ENCODE data around the gene OCA2. TPM values are rescaled to one million over a fixed set of nuclear protein-coding genes. Genes with fewer than 3 reads are reported as not detected.

Gene OCA2
- total RNA-seq, 1 donor from 2014 or later = 1.7 TPM

DNA sequence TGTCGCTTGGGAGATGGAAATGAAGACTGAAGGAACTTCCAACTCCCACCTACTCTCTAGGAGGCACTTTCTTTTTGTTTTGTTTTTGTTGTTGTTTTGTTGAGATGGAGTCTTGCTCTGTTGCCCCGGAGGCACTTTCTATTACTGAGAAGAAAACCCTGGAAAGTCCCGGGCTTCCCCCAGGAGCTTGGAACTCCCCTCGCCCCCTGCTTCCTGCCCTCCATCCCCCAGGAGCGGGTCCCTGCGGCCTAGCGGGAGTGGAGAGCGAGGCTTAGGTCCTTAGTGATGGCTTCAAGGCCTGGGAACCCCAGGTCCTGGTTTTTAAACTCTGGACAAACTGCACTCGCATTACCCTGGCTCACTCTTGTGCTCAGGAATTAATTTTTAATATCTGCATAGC lies 195.7 kb downstream of the OCA2 start:
- DNase-seq = no peak
- Mint-ChIP-seq H3K4me1 (ENCODE audit: low read depth, unreplicated experiment) (no peaks in the 10 kb centered on the region), H3K27ac (ENCODE audit: unreplicated experiment) (no peak overlapping the region), H3K4me3 (ENCODE audit: unreplicated experiment) (no peak overlapping the region), H3K9me3 (ENCODE audit: unreplicated experiment) (peaks cover 5% of the 10 kb centered on the region), H3K27me3 (ENCODE audit: unreplicated experiment) (no peaks in the 10 kb centered on the region), H3K36me3 (ENCODE audit: unreplicated experiment) (peaks cover 3% of the 10 kb centered on the region)
- TF ChIP-seq, protein P1, sequence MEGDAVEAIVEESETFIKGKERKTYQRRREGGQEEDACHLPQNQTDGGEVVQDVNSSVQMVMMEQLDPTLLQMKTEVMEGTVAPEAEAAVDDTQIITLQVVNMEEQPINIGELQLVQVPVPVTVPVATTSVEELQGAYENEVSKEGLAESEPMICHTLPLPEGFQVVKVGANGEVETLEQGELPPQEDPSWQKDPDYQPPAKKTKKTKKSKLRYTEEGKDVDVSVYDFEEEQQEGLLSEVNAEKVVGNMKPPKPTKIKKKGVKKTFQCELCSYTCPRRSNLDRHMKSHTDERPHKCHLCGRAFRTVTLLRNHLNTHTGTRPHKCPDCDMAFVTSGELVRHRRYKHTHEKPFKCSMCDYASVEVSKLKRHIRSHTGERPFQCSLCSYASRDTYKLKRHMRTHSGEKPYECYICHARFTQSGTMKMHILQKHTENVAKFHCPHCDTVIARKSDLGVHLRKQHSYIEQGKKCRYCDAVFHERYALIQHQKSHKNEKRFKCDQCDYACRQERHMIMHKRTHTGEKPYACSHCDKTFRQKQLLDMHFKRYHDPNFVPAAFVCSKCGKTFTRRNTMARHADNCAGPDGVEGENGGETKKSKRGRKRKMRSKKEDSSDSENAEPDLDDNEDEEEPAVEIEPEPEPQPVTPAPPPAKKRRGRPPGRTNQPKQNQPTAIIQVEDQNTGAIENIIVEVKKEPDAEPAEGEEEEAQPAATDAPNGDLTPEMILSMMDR (IDR thresholded peaks at IDR 0.05; ENCODE audit: partially characterized antibody, unreplicated experiment) = no peak

DNA sequence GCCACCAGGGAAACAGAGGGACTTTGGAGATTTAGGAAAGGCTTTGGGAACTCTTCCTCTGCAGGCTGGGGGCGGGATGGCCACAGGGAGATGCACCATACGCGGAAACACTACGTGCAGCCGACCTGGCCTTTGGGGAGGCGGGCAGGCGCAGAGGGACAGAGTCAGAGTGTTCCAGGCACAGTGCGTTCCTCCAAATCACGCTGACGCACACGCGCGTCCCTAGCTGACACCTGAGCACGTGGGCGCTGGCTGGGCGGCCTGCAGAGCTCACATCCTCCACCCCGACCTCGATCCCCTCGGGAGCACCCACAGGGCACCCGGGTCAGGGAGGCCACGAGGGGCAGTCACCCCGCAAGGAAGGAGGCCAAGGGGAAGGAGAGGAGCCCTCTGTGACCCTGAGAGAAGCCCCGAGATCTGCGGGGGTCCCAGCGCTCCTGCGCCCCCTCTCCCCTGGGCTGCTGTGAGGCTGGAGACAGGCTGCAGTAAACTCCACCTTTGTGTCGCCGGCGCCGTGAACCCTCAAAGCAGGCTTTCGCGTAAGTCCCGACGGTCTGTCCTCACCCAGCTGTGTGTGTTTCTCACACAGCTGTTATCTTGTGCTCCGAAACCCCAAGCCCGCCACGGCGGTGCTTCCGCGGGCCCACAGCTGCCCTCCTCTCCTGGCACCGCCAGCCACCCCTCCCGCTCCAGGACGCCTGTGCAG lies 196.3 kb downstream of the OCA2 start:
- Mint-ChIP-seq H3K4me1 (ENCODE audit: low read depth, unreplicated experiment) (no peaks in the 10 kb centered on the region), H3K4me3 (ENCODE audit: unreplicated experiment) (no peak overlapping the region), H3K36me3 (ENCODE audit: unreplicated experiment) (peaks cover 4% of the 10 kb centered on the region), H3K9me3 (ENCODE audit: unreplicated experiment) (peaks cover 6% of the 10 kb centered on the region), H3K27ac (ENCODE audit: unreplicated experiment) (no peak overlapping the region), H3K27me3 (ENCODE audit: unreplicated experiment) (no peaks in the 10 kb centered on the region)
- DNase-seq = no peak
- TF ChIP-seq, protein P1 (IDR thresholded peaks at IDR 0.05; ENCODE audit: partially characterized antibody, unreplicated experiment) = no peak

DNA sequence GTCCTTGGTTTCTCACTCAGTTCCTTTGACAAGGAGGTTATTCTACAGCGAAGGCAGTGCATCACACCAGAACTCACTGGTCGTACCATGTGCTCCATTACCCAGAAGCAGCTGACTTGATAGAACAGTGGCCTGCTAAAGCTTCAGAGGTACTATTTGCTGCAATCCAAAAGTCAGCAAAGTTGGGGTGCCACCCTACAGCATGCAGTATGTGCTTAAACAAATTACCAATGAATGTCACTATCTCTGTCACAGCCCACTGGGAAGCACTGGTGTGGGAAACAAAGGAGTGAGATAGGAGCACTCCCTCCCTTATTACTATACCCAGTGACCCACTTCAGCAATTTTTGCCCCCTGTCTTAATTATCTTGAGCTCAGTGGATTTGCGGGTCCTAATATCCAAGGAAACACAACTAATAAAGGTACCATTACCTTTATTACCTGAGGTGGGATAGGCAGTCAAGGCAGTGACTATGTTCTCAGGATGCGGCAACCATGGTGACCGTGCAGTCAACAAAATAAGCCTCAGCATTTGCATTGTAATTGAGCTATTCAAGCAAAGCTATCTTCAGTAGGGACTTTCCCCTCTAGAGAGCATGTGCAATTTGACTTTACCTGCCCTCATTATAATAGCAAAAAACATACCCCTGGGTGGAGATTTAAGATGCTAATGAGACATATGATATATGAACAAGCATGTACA lies 199.4 kb downstream of the OCA2 start:
- Mint-ChIP-seq H3K9me3 (ENCODE audit: unreplicated experiment) (peaks cover 2% of the 10 kb centered on the region), H3K27ac (ENCODE audit: unreplicated experiment) (no peak overlapping the region), H3K4me3 (ENCODE audit: unreplicated experiment) (no peak overlapping the region), H3K36me3 (ENCODE audit: unreplicated experiment) (peaks cover 23% of the 10 kb centered on the region), H3K4me1 (ENCODE audit: low read depth, unreplicated experiment) (no peaks in the 10 kb centered on the region), H3K27me3 (ENCODE audit: unreplicated experiment) (no peaks in the 10 kb centered on the region)
- DNase-seq = no peak
- TF ChIP-seq, protein P1 (IDR thresholded peaks at IDR 0.05; ENCODE audit: partially characterized antibody, unreplicated experiment) = no peak

DNA sequence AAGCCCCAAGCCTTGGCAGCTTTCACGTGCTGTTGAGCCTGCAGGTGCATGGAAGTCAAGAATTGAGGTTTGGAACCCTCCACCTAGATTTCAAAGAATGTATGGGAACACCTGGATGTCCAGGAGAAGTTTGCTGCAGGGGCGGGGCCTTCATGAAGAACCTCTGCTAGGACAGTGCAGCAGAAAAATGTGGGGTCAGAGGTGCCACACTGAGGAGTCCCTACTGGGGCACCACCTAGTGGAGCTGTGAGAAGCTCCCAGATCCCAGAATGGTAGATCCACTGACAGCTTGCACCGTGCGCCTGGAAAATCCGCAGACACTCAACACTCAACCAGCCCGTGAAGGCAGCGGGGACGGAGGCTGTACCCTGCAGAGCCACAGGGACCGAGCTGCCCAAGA lies 201.6 kb downstream of the OCA2 start:
- no peak for DNase-seq
- Mint-ChIP-seq H3K4me3 (ENCODE audit: unreplicated experiment) (no peak overlapping the region), H3K27ac (ENCODE audit: unreplicated experiment) (no peak overlapping the region), H3K9me3 (ENCODE audit: unreplicated experiment) (peaks cover 6% of the 10 kb centered on the region), H3K27me3 (ENCODE audit: unreplicated experiment) (no peaks in the 10 kb centered on the region), H3K4me1 (ENCODE audit: low read depth, unreplicated experiment) (no peaks in the 10 kb centered on the region), H3K36me3 (ENCODE audit: unreplicated experiment) (peaks cover 35% of the 10 kb centered on the region)
- TF ChIP-seq, protein P1 (IDR thresholded peaks at IDR 0.05; ENCODE audit: partially characterized antibody, unreplicated experiment) = no peak

DNA sequence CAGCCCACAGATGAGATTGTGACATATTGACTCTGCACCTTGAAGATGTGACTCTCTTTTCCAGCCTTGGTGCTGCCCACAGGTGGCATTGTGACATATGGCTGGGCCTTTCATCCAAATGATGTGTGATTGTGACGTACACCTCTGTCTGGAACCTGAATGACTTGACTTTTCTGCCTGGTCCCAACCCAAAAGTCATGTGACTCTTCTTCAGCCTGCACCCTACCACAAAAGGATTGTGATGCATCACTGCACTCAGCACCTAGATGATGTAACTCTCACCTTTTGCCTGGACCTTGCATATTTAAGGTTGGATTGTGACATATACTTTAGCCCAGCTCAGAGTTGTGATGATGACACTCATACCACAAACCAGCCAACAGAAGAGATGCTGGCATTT lies 204.5 kb downstream of the OCA2 start:
- H3K27me3 Mint-ChIP-seq (ENCODE audit: unreplicated experiment) = no peaks in the 10 kb centered on the region
- TF ChIP-seq, protein P1 (IDR thresholded peaks at IDR 0.05; ENCODE audit: partially characterized antibody, unreplicated experiment) = no peak
- peaks cover 38% of the 10 kb centered on the region for H3K36me3 Mint-ChIP-seq (ENCODE audit: unreplicated experiment)
- H3K9me3 Mint-ChIP-seq (ENCODE audit: unreplicated experiment) = peaks cover 9% of the 10 kb centered on the region
- no peaks in the 10 kb centered on the region for H3K4me1 Mint-ChIP-seq (ENCODE audit: low read depth, unreplicated experiment)
- DNase-seq = no peak
- H3K4me3 Mint-ChIP-seq (ENCODE audit: unreplicated experiment) = no peak overlapping the region
- no peak overlapping the region for H3K27ac Mint-ChIP-seq (ENCODE audit: unreplicated experiment)

Measured in glutamatergic neuron (in vitro differentiated cells).